Lower leg skin (tissue), 4 donors: ENCODE data around the gene TAF11L5. TPM values are rescaled to one million over a fixed set of nuclear protein-coding genes. Genes with fewer than 3 reads are reported as not detected.
"Not testable (repeated sequence)": the region's sequence is repeated elsewhere in the genome, so short reads cannot be mapped to it uniquely, and the experiment has no call there.

Experiments
- DNase-seq, 2 donors: peaks; one replicate each; pipeline ENCODE4 v3.0.0-alpha.2; 2019; ENCODE audit warnings: low spot score in 2 of 2
- H3K4me3 ChIP-seq: fragments of 200-600 bp; sonication (generic); 2 replicates; pipeline ENCODE4 v1.5.1; 2017; ENCODE audit warnings: mild to moderate bottlenecking, low read depth; ENCODE audit not compliant: poor library complexity, severe bottlenecking
- CTCF ChIP-seq, 3 donors: fragments of 450-650 bp; IDR thresholded peaks; one replicate each; pipeline ENCODE4 v1.5.1; 2016; ENCODE audit warnings: antibody characterized with exemption in 3 of 3, mild to moderate bottlenecking in 3 of 3, moderate library complexity in 2 of 3
- POLR2A ChIP-seq, 2 donors: fragments of 450-650 bp; IDR thresholded peaks; one replicate each; pipeline ENCODE4 v1.6.1; 2016 to 2017; ENCODE audit warnings: antibody characterized with exemption in 2 of 2, mild to moderate bottlenecking in 1 of 2, moderate library complexity in 1 of 2
- WGBS, 2 donors: methylation state at CpG; one replicate each; pipeline ENCODE4 v1.1.5; 2018; 5-methylcytosine and 5-hydroxymethylcytosine counted together
- intact Hi-C: fragments of 100-400 bp; cut with DNase I; formaldehyde crosslinking; loops from one replicate; pipeline ENCODE4 v1.15.0; 2023; ENCODE audit warnings: low total_unique reads
- total RNA-seq, 4 donors: library from RNA; depleted of rRNA; stranded (reverse); fragments of >200 nt; gene quantifications; one replicate each; pipeline ENCODE4 v1.1.0, GENCODE V29; 2016

Gene TAF11L5
- total RNA-seq, 4 donors from 2014 or later = not detected

GRCh38 chr5:17492770-17493169 lies 32.3 kb upstream of the TAF11L5 start:
- no peak for DNase-seq
- WGBS, 2 donors = 88 to 93% methylated on average over 3 of the region's 3 CpGs
- no peak overlapping the region for H3K4me3 ChIP-seq
- no peak for TF ChIP-seq POLR2A (IDR thresholded peaks at IDR 0.05)
- no peak for TF ChIP-seq CTCF (IDR thresholded peaks at IDR 0.05)
- intact Hi-C loops = no loop called here

- no peak for DNase-seq
- no peak for TF ChIP-seq POLR2A (IDR thresholded peaks at IDR 0.05)
- no peak for TF ChIP-seq CTCF (IDR thresholded peaks at IDR 0.05)
- WGBS, 2 donors = 80 to 83% methylated on average over 4 of the region's 4 CpGs
- intact Hi-C loops = no loop called here
- no peak overlapping the region for H3K4me3 ChIP-seq
Measured at GRCh38 chr5:17497446-17497845, 27.6 kb upstream of the TAF11L5 start.

GRCh38 chr5:17497931-17498330 lies 27.1 kb upstream of the TAF11L5 start, which contains the start of gene TAF11L2:
Gene TAF11L2, plus strand, starts transcription at chr5:17498231.
- intact Hi-C loops, DNase-seq, H3K4me3 ChIP-seq: not testable (repeated sequence)
- WGBS, 2 donors = 87 to 91% methylated on average over 8 of the region's 8 CpGs

GRCh38 chr5:17511775-17512325 lies 13.2 kb upstream of the TAF11L5 start:
- WGBS, 2 donors = 92 to 97% methylated on average over 17 of the region's 17 CpGs
- H3K4me3 ChIP-seq = no peak overlapping the region
- TF ChIP-seq POLR2A (IDR thresholded peaks at IDR 0.05) (no peak), CTCF (IDR thresholded peaks at IDR 0.05) (no peak)
- no peak for DNase-seq
- intact Hi-C loops = no loop called here

- not testable (repeated sequence) for DNase-seq
Measured at GRCh38 chr5:17517526-17517925, 7.5 kb upstream of the TAF11L5 start.

GRCh38 chr5:17518067-17518466 lies 7.0 kb upstream of the TAF11L5 start, which contains the start of gene TAF11L3:
Gene TAF11L3, plus strand, starts transcription at chr5:17518367.
- DNase-seq, intact Hi-C loops, H3K4me3 ChIP-seq: not testable (repeated sequence)
- WGBS, 2 donors = no CpG with 5 or more reads among the region's 15 CpGs

More at GRCh38 chr5:17517526-17517925, 7.5 kb upstream of the TAF11L5 start:
- intact Hi-C loops, H3K4me3 ChIP-seq: not testable (repeated sequence)
- WGBS, 2 donors = 78 to 82% methylated on average over 11 to 12 of the region's 12 CpGs

GRCh38 chr5:17519508-17519907 lies 5.5 kb upstream of the TAF11L5 start:
- intact Hi-C loops, DNase-seq, H3K4me3 ChIP-seq: not testable (repeated sequence)
- 94 to 97% methylated on average over 8 to 10 of the region's 14 CpGs for WGBS, 2 donors

- H3K4me3 ChIP-seq, DNase-seq, intact Hi-C loops: not testable (repeated sequence)
- whole genome bisulfite sequencing, 2 donors = no CpG with 5 or more reads among the region's 15 CpGs
Measured at GRCh38 chr5:17521501-17521900, 3.5 kb upstream of the TAF11L5 start, which contains the start of gene TAF11L4. Gene TAF11L4, plus strand, starts transcription at chr5:17521801.

GRCh38 chr5:17526504-17526903 lies 1.5 kb downstream of the TAF11L5 start:
- peak; percentile 55 to 91 for DNase-seq
- H3K4me3 ChIP-seq, intact Hi-C loops: not testable (repeated sequence)
- 92 to 95% methylated on average over 13 of the region's 17 CpGs for WGBS, 2 donors

GRCh38 chr5:17528369-17528768 lies 3.3 kb downstream of the TAF11L5 start, which contains the start of gene TAF11L6:
Gene TAF11L6, plus strand, starts transcription at chr5:17528669.
- H3K4me3 ChIP-seq, DNase-seq, intact Hi-C loops: not testable (repeated sequence)
- no CpG with 5 or more reads among the region's 15 CpGs for WGBS, 2 donors
